ENCODE results near the gene XRRA1.

Gene XRRA1

DNA sequence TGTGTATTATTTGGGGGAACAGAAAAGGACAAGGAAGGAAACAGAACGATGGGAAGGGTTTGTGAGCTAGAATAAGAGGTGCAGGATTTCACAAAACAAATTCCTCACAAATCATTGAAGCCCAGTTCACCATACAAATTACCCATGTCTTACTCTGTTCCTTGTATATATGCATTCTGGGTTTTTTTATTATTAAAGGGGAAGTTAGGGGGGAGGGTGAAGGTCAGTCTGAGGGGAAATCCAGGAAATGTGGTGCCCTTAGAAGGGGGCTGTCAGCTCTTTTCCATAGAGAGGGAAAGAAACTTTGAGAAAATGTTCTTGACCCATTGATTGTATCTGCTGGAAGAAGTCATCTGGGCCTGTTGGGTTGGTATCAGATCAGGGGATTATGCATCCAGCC is 109.4 kb downstream of the XRRA1 start (continued):
- TF ChIP-seq BACH2 (CRISPR knock-in tag; IDR thresholded peaks at IDR 0.05; ENCODE audit: borderline replicate concordance) (no peak), OSR1 (CRISPR knock-in tag; IDR thresholded peaks at IDR 0.05) (no peak), ISL1 (CRISPR knock-in tag; IDR thresholded peaks at IDR 0.05) (no peak)

DNA sequence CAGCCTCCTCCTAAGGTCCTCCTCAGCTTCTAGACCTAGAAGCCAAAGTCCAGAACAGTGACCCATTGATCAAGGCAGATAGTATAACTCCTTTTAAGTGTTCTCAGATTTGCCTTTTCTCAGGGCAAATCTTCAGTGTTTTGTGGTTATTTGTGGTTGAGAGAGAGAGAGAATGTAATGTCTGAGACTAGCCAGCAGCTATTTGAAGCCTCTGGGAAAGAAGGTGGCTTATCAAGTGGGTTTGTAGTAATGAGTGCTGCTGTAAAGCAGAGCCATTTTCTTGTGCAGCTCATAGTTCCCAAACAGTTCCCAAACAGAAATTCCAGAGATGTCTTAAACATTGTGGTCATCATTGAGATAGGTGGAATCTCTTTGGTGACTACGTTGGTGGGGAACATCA is 110.7 kb downstream of the XRRA1 start:
- no peak for ATAC-seq
- TF ChIP-seq ZC3H10 (CRISPR knock-in tag; IDR thresholded peaks at IDR 0.05) = no peak
- no peak for TF ChIP-seq ZFP30 (CRISPR knock-in tag; IDR thresholded peaks at IDR 0.05)
- TF ChIP-seq BACH2 (CRISPR knock-in tag; IDR thresholded peaks at IDR 0.05; ENCODE audit: borderline replicate concordance) = no peak
- TF ChIP-seq CSDC2 (CRISPR knock-in tag; IDR thresholded peaks at IDR 0.05) = no peak
- TF ChIP-seq ZFP3 (CRISPR knock-in tag; IDR thresholded peaks at IDR 0.05) = no peak
- TF ChIP-seq, protein P1, sequence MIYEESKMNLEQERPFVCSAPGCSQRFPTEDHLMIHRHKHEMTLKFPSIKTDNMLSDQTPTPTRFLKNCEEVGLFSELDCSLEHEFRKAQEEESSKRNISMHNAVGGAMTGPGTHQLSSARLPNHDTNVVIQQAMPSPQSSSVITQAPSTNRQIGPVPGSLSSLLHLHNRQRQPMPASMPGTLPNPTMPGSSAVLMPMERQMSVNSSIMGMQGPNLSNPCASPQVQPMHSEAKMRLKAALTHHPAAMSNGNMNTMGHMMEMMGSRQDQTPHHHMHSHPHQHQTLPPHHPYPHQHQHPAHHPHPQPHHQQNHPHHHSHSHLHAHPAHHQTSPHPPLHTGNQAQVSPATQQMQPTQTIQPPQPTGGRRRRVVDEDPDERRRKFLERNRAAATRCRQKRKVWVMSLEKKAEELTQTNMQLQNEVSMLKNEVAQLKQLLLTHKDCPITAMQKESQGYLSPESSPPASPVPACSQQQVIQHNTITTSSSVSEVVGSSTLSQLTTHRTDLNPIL (CRISPR knock-in tag; IDR thresholded peaks at IDR 0.05; ENCODE audit: low read depth) = no peak
- TF ChIP-seq, protein P2, sequence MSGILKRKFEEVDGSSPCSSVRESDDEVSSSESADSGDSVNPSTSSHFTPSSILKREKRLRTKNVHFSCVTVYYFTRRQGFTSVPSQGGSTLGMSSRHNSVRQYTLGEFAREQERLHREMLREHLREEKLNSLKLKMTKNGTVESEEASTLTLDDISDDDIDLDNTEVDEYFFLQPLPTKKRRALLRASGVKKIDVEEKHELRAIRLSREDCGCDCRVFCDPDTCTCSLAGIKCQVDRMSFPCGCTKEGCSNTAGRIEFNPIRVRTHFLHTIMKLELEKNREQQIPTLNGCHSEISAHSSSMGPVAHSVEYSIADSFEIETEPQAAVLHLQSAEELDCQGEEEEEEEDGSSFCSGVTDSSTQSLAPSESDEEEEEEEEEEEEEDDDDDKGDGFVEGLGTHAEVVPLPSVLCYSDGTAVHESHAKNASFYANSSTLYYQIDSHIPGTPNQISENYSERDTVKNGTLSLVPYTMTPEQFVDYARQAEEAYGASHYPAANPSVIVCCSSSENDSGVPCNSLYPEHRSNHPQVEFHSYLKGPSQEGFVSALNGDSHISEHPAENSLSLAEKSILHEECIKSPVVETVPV (CRISPR knock-in tag; IDR thresholded peaks at IDR 0.05) = no peak
- no peak for TF ChIP-seq GLIS3 (CRISPR knock-in tag; IDR thresholded peaks at IDR 0.05)
- no peak for TF ChIP-seq PPARA (CRISPR knock-in tag; IDR thresholded peaks at IDR 0.05; ENCODE audit: borderline replicate concordance)
- TF ChIP-seq RARB (CRISPR knock-in tag; IDR thresholded peaks at IDR 0.05) = no peak
- no peak for TF ChIP-seq SNAI2 (CRISPR knock-in tag; IDR thresholded peaks at IDR 0.05)
- TF ChIP-seq ZNF565 (CRISPR knock-in tag; conservative IDR thresholded peaks at IDR 0.05; ENCODE audit: low read depth) = no peak
- no peak for TF ChIP-seq ZNF70 (CRISPR knock-in tag; IDR thresholded peaks at IDR 0.05)
- TF ChIP-seq OSR1 (CRISPR knock-in tag; IDR thresholded peaks at IDR 0.05) = no peak
- TF ChIP-seq ZNF8 (CRISPR knock-in tag; IDR thresholded peaks at IDR 0.05) = no peak
- TF ChIP-seq, protein P3, sequence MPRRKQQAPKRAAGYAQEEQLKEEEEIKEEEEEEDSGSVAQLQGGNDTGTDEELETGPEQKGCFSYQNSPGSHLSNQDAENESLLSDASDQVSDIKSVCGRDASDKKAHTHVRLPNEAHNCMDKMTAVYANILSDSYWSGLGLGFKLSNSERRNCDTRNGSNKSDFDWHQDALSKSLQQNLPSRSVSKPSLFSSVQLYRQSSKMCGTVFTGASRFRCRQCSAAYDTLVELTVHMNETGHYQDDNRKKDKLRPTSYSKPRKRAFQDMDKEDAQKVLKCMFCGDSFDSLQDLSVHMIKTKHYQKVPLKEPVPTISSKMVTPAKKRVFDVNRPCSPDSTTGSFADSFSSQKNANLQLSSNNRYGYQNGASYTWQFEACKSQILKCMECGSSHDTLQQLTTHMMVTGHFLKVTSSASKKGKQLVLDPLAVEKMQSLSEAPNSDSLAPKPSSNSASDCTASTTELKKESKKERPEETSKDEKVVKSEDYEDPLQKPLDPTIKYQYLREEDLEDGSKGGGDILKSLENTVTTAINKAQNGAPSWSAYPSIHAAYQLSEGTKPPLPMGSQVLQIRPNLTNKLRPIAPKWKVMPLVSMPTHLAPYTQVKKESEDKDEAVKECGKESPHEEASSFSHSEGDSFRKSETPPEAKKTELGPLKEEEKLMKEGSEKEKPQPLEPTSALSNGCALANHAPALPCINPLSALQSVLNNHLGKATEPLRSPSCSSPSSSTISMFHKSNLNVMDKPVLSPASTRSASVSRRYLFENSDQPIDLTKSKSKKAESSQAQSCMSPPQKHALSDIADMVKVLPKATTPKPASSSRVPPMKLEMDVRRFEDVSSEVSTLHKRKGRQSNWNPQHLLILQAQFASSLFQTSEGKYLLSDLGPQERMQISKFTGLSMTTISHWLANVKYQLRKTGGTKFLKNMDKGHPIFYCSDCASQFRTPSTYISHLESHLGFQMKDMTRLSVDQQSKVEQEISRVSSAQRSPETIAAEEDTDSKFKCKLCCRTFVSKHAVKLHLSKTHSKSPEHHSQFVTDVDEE (CRISPR knock-in tag; IDR thresholded peaks at IDR 0.05) = no peak

DNA sequence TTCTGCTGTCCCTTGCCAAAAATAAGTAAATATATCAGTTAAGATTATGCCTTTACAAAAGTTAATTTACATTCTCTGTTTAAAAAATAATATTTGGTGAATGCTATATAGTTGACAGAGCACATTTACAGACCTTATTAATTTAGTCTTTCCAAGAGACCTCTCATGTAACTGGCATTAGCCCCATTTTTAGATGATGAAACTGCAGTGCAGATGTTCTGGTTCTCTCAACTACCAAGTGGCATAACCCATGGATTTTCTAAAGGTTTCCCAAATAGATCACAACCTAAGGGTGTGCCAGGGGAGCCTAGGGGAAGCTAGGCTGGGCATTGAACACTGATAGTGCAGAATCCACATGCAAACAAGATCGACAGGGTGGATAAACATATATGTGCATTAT is 111.7 kb downstream of the XRRA1 start:
- TF ChIP-seq, protein P3 (CRISPR knock-in tag; IDR thresholded peaks at IDR 0.05) = no peak
- TF ChIP-seq PPARA (CRISPR knock-in tag; IDR thresholded peaks at IDR 0.05; ENCODE audit: borderline replicate concordance) = no peak
- no peak for TF ChIP-seq ZNF70 (CRISPR knock-in tag; IDR thresholded peaks at IDR 0.05)
- TF ChIP-seq, protein P2 (CRISPR knock-in tag; IDR thresholded peaks at IDR 0.05) = no peak
- no peak for TF ChIP-seq SNAI2 (CRISPR knock-in tag; IDR thresholded peaks at IDR 0.05)
- TF ChIP-seq ZNF8 (CRISPR knock-in tag; IDR thresholded peaks at IDR 0.05) = no peak
- TF ChIP-seq, protein P4, sequence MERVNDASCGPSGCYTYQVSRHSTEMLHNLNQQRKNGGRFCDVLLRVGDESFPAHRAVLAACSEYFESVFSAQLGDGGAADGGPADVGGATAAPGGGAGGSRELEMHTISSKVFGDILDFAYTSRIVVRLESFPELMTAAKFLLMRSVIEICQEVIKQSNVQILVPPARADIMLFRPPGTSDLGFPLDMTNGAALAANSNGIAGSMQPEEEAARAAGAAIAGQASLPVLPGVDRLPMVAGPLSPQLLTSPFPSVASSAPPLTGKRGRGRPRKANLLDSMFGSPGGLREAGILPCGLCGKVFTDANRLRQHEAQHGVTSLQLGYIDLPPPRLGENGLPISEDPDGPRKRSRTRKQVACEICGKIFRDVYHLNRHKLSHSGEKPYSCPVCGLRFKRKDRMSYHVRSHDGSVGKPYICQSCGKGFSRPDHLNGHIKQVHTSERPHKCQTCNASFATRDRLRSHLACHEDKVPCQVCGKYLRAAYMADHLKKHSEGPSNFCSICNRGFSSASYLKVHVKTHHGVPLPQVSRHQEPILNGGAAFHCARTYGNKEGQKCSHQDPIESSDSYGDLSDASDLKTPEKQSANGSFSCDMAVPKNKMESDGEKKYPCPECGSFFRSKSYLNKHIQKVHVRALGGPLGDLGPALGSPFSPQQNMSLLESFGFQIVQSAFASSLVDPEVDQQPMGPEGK (CRISPR knock-in tag; IDR thresholded peaks at IDR 0.05; ENCODE audit: borderline replicate concordance) = no peak
- TF ChIP-seq RARB (CRISPR knock-in tag; IDR thresholded peaks at IDR 0.05) = no peak
- no peak for TF ChIP-seq ZFP3 (CRISPR knock-in tag; IDR thresholded peaks at IDR 0.05)
- no peak for TF ChIP-seq ESRRG (CRISPR knock-in tag; IDR thresholded peaks at IDR 0.05)
- TF ChIP-seq ZNF565 (CRISPR knock-in tag; conservative IDR thresholded peaks at IDR 0.05; ENCODE audit: low read depth) = no peak
- no peak for TF ChIP-seq ZFP30 (CRISPR knock-in tag; IDR thresholded peaks at IDR 0.05)
- ATAC-seq = no peak

All from SK-N-SH treated with all-trans-retinoic acid at 6 μM for 48 hours (cell line).